GM18873 (cell line): Measurements from ENCODE around the gene PPIF.
A peak's percentile ranks its signal among the peaks of the same experiment; 100 is the strongest.
"Not testable (repeated sequence)": the region's sequence is repeated elsewhere in the genome, so short reads cannot be mapped to it uniquely, and the experiment has no call there.

Experiments used
- ATAC-seq: cut with Tn5 transposase; IDR thresholded peaks from one replicate; pipeline ENCODE4 v1.9.1; 2021; ENCODE audit warnings: mild to moderate bottlenecking, moderate library complexity, moderate number of reproducible peaks; ENCODE audit not compliant: unreplicated experiment, low FRiP score

PPIF gene

DNA sequence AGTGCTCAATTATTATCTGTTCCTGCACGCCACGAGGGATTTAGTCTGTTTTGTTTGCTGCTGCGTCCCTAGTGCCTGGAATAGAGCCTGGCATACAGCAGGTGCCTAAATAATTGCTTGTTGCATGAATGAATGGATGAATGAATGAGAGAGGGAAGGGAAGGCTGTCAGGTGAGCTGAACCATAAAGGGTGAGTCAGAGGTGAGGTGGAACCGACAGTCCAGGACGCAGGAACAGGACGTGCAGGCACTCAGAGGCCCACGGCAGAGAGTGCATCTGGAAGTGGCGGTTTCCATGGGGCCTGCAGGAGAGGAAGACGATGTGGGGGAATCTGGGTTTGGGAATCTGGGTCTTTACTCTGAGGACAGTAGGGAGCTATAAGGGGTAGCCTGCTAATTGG lies 17.7 kb upstream of the PPIF start:
- ATAC-seq: no peak

DNA sequence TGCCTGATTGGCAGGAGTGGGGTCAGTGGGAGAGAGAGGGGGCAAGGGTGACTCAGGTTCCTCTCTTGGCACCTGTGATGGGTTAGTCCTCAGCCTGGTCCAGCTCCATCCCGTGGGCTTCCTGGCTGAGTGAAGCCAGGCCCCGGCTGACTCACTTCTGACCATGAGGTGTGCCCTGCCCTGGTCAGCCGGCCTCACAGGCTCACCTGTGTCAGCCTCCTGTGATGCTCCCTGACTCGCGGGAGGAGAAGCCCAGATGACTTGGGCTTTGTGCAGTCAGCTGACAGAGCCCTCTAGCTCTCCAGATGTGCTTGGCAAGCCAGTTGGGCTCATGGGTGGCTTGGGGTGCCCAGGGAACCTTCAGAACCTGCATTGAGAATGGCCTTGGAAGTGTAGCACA lies 16.0 kb upstream of the PPIF start:
- ATAC-seq: no peak

DNA sequence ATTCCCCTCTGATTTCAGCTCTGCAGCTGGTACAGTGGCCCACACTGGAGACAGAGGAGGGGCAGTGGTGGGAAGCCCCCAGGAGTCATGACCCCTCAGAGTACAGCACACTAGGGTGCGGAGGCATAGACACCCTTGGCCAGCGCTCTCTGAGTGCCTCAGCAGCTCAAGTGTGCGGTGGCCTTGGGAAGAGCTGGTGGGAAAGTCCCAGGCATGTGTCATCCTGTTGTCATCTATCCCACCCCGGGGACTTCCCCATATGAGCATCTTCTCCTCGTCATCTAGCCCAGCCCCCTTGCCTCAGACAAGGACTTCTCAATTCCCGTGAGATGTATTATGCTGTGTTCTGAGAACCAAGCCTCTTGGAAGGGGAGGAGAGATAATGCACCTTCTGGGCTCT lies 15.6 kb upstream of the PPIF start:
- ATAC-seq: peak; percentile 72

- not testable (repeated sequence) for ATAC-seq
These were observed 14.5 kb upstream of the PPIF start for GRCh38 chr10:79332610-79333315.

GRCh38 chr10:79333513-79333912 lies 13.8 kb upstream of the PPIF start:
- ATAC-seq: no peak

DNA sequence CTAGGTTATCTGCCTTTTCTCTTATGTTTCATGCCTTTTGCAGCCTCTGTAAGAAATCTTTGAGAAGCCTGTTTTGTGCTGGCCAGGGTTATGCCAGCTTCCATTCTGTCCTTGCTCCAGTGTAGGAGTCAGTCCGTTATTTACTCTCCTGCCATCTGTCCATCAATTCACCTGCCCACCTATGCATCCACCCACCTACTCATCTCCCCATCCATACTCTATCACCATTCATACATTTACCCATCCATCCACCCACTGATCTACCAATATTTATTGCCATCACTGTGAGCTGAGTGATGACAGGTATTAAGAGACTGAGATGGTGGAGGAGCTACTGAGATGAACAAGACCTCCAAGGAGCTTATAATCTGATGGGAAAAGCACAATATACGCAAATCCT lies 12.7 kb upstream of the PPIF start:
- ATAC-seq: no peak

GRCh38 chr10:79335094-79335469 lies 12.2 kb upstream of the PPIF start:
- no peak for ATAC-seq

DNA sequence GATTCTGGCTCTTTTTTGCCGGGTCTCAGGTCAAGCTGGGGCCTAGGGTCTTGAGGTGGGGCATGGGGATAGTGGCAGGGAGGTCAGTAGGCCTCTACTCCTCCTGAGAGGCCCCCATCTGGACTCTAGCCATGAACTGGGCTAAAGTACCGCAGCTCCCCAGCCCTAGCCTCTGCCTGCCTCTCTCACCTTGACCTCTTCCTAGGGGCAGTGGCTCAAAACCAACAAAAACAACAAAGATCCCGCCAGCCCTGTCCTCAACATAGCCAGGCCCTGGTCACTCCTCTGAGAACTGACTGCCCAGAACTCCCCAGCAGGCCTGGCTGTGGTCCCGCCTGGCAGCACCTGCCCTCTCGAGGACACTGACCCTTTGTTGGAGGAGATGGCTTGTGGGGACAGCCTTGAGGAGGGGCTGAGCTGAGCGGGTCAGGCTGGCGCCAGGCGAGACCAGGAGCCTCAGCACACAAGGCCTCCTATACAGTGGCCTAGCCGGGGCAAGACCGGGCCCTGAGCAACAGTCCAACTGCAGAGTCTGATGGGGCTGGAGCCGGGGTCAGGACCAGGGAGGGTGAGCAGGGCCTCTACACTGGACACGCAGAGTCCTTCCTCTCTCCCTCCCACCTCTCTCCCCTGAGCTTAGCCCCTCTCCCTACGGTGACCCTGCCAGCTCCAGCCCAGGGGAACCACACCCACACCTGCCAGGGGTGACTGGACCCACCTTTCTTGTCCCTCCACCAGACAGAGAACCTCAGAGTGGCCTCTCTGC lies 11.6 kb upstream of the PPIF start:
- ATAC-seq: no peak

DNA sequence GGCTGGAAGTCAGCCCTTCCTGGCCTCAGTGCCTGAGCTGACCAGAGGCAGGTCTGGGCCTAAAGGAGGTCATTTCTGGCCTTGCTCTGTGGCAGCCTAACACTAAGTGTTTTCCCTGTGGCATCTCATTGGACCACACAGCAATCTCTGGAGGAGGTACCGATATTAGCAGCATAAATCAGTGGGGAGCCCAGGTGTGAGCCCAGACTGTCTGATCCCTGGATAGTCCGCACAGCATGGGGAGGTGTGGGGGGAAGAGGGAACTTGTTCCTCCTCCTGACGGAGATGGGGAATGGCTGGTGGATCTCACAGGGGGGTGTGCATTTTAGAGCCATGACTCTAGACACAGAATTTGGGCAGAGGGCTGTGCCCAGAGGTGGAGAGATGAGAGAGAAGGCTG lies 11.0 kb upstream of the PPIF start:
- ATAC-seq: no peak

DNA sequence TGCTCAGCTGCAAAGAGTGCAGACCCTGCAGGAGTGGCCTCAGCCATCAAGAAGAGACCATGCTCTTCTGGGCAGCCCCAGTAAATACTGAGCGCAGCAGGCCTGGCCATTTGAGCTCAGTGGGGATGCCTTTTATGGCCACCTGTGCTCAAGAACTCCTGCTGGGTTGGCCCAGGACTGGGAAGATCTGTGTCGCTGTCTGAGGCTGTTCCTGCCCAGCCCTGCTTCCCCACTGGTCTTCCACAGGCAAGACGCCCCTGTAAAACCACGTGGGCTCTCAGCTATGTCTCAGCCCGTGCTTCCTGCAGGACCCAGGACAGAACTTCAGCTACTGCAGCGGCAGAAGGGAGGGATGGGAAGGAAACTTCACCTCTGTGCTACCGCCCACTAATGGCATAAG lies 10.5 kb upstream of the PPIF start:
- ATAC-seq: no peak

DNA sequence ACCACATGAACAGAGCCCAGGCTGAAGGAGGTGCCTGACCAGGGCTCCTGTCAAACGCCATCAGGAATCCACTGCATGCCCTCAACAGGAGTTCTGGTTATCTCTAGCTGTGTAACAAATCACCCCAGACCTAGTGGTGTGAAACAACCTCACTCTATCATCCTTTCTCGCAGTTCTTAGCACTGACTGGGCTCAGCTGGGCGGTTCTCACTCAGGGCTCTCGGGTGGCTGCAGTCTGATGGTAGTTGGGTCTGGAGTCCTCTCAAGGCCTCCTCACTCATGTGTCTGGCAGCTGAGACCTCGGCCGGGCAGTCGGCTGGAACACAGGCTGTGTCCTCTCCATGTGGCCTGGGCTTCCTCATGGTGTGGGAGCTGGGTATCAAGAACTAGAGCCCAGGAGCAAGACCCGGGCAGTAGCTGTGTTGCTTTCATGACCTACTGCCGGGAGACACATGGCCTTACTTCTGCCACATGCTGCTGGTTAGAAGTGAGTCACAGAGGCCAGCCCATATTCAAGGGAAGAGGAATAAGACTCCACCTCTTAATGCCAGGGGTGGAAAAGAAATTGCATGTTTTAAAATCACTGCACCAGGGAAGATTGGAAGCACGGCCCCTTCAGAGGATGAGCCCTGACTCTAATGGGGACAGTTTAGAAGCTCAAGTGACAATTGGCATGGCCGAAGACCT lies 9.3 kb upstream of the PPIF start:
- not testable (repeated sequence) for ATAC-seq

DNA sequence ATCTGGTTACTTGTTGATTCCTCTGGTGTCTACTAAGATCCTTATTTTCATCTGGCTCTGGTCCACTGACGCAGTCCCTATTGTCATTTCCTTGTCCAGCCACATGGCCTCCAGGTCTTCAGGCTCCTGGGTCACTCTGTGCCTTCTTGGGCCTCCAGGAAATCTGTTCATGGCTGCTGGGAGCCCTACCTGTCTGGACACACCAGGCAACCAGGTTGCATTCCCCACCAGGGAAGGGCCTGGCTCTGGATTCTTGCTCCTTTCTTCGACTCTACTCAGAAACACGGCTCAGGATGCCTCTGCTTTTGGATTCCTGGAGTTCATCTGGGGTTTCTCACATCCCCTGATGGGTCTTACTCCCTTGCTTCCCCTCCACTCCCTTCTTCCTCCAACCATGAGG lies 8.0 kb upstream of the PPIF start:
- no peak for ATAC-seq

DNA sequence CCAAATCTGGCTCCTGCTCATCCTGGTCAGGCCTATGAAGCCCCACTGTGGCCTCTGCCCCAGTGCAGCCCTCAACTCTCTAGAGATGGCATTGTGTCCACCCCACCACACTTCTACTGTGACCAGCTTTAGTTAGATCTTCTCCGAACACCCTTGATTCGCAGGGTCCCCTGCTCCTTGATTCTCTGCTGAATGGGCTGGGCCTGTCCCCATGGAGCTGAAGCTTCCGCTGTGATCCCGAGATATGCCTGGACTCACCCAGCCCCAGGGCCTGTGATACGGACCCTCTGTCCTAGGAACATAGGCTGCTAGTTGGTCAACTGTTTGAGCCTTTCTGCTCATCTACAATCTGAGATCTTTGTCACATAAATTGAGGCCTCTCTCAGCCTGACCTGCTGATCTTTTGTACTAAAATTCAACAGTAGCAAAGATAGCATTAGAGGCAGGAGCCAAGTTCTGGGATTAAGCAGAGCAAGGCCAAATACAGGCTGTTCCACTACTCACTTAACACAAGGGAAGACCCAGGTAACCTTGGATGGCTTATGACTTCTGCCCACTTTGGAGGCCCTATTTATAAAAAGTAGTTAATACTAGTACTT lies 6.5 kb upstream of the PPIF start:
- ATAC-seq: no peak

- ATAC-seq: no peak
These were observed 4.9 kb upstream of the PPIF start for GRCh38 chr10:79342295-79342761.

DNA sequence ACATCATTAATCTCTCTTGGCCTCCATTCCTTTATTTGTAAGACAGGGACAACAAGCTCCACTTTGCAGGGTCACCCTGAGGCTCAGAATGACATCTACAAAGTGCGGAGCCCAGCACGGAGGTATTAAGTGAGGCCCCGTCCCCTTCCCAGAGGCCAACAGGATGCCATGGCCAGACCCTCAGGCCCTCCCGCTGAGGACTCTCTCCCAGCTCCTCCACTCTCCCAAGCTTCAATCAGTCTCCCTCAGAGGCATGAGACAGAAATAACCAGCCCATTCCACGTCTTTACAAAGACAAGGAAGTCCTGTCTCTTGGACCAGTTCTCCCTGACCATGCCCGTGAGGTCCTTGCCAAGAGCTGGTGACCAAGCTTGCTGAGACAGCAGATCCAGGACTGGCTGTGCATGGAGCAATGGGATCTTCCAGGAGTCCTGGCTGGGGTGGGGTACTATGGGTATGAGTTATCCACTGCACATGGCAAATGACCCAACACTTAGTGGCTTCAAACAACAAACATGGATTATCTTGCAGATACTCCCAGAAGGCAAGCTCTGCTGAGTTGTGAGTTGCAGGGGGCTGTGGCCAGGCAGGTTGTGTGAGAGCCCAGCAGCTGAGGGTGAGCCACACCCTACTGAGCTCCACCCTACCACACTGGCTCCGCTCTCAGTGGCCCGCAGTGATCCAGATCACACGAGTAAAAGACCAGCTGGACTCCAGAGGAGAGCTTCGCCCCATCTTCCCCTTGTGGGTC lies 4.3 kb upstream of the PPIF start:
- no peak for ATAC-seq

DNA sequence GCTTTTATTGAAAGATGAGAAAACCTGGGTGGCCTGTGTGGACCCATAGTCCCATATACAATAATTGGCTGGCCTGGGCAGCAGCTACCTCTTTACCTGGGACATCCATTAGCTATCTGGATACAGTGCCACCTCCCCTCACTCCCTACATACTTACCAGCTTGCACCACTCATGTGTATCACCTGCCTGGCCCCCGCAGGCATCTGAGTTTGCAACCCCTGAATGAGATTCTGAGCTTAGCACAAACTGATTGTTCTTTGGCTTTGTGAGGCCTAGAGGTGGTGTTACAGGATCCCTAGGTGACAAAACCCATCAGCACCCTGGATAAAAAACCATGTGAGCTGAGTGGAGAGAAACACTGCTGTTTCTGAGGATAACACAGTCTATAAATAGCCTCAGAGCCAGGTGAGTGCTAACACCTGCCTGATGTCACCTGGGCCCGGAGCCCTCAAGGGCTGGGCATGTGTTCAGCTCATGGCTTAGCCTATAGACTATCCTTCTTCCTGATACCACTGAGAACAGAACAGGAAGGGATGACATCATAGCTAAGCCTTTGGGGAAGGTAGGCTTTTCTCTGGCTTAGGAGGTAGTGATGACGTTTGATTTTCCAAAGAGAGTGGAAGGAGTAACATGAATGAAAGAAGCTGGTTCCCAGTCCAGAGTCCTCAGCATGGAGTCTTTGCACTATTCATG lies 2.6 kb upstream of the PPIF start:
- no peak for ATAC-seq

DNA sequence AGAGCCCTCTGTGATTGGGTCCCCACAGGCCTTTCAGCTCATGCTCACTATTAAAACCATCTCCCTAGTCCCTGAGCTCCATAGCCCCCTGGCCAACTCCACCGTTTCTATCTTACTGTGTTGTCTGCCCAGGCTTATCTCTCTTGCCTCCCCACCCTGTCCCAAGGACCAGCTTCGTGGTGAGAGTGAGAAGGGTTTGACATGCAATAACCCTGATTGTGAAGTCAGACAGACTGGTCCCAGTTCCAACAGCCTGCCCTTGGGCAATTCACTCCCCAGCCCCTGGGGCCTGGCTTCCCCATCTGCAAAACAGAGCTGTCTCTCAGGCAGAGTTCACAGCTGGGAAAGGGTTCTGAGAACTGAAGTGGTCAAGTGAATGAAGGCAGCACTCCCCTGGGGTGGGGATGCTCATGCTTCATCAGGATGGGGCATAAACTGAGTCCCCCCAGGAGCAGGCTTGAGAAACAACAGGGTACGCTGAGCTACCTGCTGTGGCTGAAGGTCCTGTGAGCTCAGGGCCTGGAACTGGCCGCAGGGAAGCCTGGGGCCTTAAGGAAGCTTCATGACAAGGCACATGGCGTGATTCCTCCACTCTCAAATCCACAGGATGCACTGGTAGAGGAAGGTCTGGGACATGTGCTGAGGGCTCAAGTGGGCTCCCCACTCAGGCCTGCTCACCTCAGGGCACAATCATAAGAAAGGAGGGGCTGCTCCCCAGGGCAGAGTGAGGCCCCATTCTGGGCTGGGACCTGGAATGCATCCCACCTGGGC lies 1.8 kb upstream of the PPIF start:
- no peak for ATAC-seq

DNA sequence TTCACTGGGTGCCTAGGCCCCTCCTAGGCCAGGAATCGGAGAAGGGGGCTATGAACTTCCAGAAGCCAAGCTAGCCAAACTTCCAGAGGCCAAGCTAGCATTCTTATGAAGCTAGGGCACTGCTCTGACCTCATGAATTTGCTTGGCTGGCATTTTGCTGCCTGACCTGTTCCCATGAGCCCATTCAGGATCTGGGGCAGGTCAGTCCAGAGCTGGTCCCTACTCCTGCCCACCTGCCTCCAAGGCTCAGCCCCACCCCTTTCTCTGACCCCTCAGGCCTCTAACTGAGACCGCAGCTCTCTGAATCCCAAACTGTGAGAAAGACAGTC lies 1.3 kb upstream of the PPIF start:
- no peak for ATAC-seq
